ENCODE data around the gene EGFLAM.

DNA sequence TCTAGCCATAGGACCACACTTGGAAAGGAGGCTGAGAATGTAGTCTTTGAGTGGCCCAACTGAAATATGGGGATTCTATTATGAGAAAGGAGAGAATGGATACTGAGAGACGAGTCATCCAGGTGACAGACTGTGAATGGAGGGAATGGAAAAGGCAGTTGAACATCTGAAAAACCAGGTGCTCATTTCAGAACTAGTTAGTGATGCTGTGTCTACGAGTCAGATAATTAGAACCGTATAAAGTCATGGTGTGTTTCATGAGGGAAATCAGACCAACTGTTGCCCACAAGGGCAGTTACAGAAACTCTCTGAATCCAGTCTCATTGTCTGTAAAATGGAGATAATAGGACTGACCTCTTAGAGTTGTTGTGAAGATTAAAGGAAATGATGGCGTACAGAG lies 86.5 kb downstream of the EGFLAM start:
- TF ChIP-seq POLR2AphosphoS5 (IDR thresholded peaks at IDR 0.05; ENCODE audit: borderline replicate concordance, low read depth, low read length) (no peak), EZH2 (IDR thresholded peaks at IDR 0.05) (no peak), FOXP2 (optimal IDR thresholded peaks at IDR 0.05; ENCODE audit: control extremely low read depth, extremely low read length, insufficient read depth) (no peak)

Data from SK-N-MC (cell line).